H9 (cell line): ENCODE results near the gene PAQR5. TPM values are rescaled to one million over a fixed set of nuclear protein-coding genes. Genes with fewer than 3 reads are reported as not detected.

Experiments used
- DNase-seq: peaks from one replicate; pipeline ENCODE4 v3.0.0-alpha.2; 2017
- H2AFZ ChIP-seq: one replicate; pipeline ENCODE4 v1.6.1; 2013; ENCODE audit warnings: mild to moderate bottlenecking, low read length, control low read depth, moderate library complexity
- H2AK5ac ChIP-seq: 2 replicates; pipeline ENCODE4 v1.6.1; 2013; ENCODE audit warnings: low read length, control low read depth, mixed read lengths; ENCODE audit not compliant: insufficient read length
- H2BK120ac ChIP-seq: one replicate; pipeline ENCODE4 v1.6.1; 2013; ENCODE audit warnings: low read depth, mild to moderate bottlenecking, low read length, control low read depth, inconsistent platforms; ENCODE audit not compliant: poor library complexity, severe bottlenecking
- H2BK12ac ChIP-seq: 2 replicates; pipeline ENCODE4 v1.6.1; 2013; ENCODE audit warnings: low read length, control low read depth, mixed read lengths, low read depth; ENCODE audit not compliant: insufficient read length
- H2BK15ac ChIP-seq: 2 replicates; pipeline ENCODE4 v1.6.1; 2013; ENCODE audit warnings: low read depth, low read length, control low read depth
- H2BK20ac ChIP-seq: one replicate; pipeline ENCODE4 v1.6.1; 2013; ENCODE audit warnings: low read depth, mild to moderate bottlenecking, low read length, control low read depth, inconsistent platforms; ENCODE audit not compliant: poor library complexity, severe bottlenecking
- H2BK5ac ChIP-seq: 2 replicates; pipeline ENCODE4 v1.6.1; 2013; ENCODE audit warnings: low read length, control low read depth, mixed read lengths; ENCODE audit not compliant: insufficient read length
- H3K14ac ChIP-seq: 2 replicates; pipeline ENCODE4 v1.6.1; 2013; ENCODE audit warnings: low read length, control low read depth; ENCODE audit not compliant: insufficient read depth
- H3K18ac ChIP-seq: 2 replicates; pipeline ENCODE4 v1.6.1; 2013; ENCODE audit warnings: low read depth, mild to moderate bottlenecking, mixed read lengths, low read length, control low read depth; ENCODE audit not compliant: insufficient read length
- H3K23ac ChIP-seq: 2 replicates; pipeline ENCODE4 v1.6.1; 2013; ENCODE audit warnings: low read length, control low read depth, mixed read lengths, low read depth; ENCODE audit not compliant: insufficient read length
- H3K23me2 ChIP-seq: 2 replicates; pipeline ENCODE4 v1.6.1; 2013; ENCODE audit warnings: low read depth, mild to moderate bottlenecking, mixed read lengths, low read length, control low read depth; ENCODE audit not compliant: insufficient read length, poor library complexity, severe bottlenecking
- H3K27ac ChIP-seq: 2 replicates; pipeline ENCODE4 v1.5.1; 2013; ENCODE audit warnings: low read length, control low read depth, mixed read lengths, low read depth; ENCODE audit not compliant: insufficient read length
- H3K27me3 ChIP-seq: 2 replicates; pipeline ENCODE4 v1.6.1; 2013; ENCODE audit warnings: low read length, control low read depth, inconsistent platforms; ENCODE audit not compliant: insufficient read depth
- H3K4ac ChIP-seq: 2 replicates; pipeline ENCODE4 v1.6.1; 2013; ENCODE audit warnings: low read depth, mild to moderate bottlenecking, control low read depth, inconsistent platforms, low read length, moderate library complexity
- H3K4me1 ChIP-seq: 2 replicates; pipeline ENCODE4 v1.6.1; 2013; ENCODE audit warnings: low read length, control low read depth, inconsistent platforms; ENCODE audit not compliant: insufficient read depth
- H3K4me2 ChIP-seq: 2 replicates; pipeline ENCODE4 v1.6.1; 2013; ENCODE audit warnings: low read length, control low read depth, mixed read lengths; ENCODE audit not compliant: insufficient read length, insufficient read depth
- H3K56ac ChIP-seq: 2 replicates; pipeline ENCODE4 v1.6.1; 2013; ENCODE audit warnings: low read depth, mild to moderate bottlenecking, mixed read lengths, low read length, control low read depth; ENCODE audit not compliant: insufficient read length
- H3K79me1 ChIP-seq: 2 replicates; pipeline ENCODE4 v1.6.1; 2013; ENCODE audit warnings: low read depth, mild to moderate bottlenecking, moderate library complexity, low read length, control low read depth, inconsistent platforms; ENCODE audit not compliant: insufficient read depth, poor library complexity, severe bottlenecking
- H3K79me2 ChIP-seq: 2 replicates; pipeline ENCODE4 v1.6.1; 2013; ENCODE audit warnings: low read length, control low read depth, inconsistent platforms; ENCODE audit not compliant: insufficient read depth
- H3K9ac ChIP-seq: 2 replicates; pipeline ENCODE4 v1.6.1; 2013; ENCODE audit warnings: low read length, control low read depth, mixed read lengths; ENCODE audit not compliant: insufficient read length; ENCODE audit errors: extremely low read depth
- H3K9me3 ChIP-seq: one replicate; pipeline ENCODE4 v1.6.1; 2013; ENCODE audit warnings: low read depth, low read length, inconsistent platforms; ENCODE audit not compliant: control insufficient read depth
- H3T11ph ChIP-seq: one replicate; pipeline ENCODE4 v1.6.1; 2013; ENCODE audit warnings: mild to moderate bottlenecking, low read length, control low read depth, inconsistent platforms
- H4K20me1 ChIP-seq: one replicate; pipeline ENCODE4 v1.6.1; 2013; ENCODE audit not compliant: control insufficient read depth, insufficient read length, insufficient read depth
- H4K5ac ChIP-seq: 2 replicates; pipeline ENCODE4 v1.6.1; 2013; ENCODE audit warnings: low read depth, mild to moderate bottlenecking, mixed read lengths, low read length, control low read depth; ENCODE audit not compliant: insufficient read length
- H4K8ac ChIP-seq: replicated peaks from 2 replicates; pipeline ENCODE4 v1.6.1; 2013; ENCODE audit warnings: low read length, control low read depth, mixed read lengths, low read depth; ENCODE audit not compliant: insufficient read length
- H4K91ac ChIP-seq: 2 replicates; pipeline ENCODE4 v1.6.1; 2013; ENCODE audit warnings: low read depth, mild to moderate bottlenecking, moderate library complexity, mixed read lengths, low read length, control low read depth; ENCODE audit not compliant: insufficient read length
- H3K27ac Mint-ChIP-seq, 3 experiments: 2 replicates in 2 of 3; 3 replicates in 1 of 3; pipeline ENCODE4 v1.8.0; 2020 to 2021; ENCODE audit warnings: mixed read lengths in 3 of 3, mild to moderate bottlenecking in 1 of 3, moderate library complexity in 1 of 3
- H3K27me3 Mint-ChIP-seq: 2 replicates; pipeline ENCODE4 v1.8.0; 2021; ENCODE audit warnings: low read depth, mild to moderate bottlenecking, moderate library complexity, mixed read lengths
- H3K36me3 Mint-ChIP-seq, 3 experiments: 2 replicates in 2 of 3; 3 replicates in 1 of 3; pipeline ENCODE4 v1.8.0; 2020 to 2021; ENCODE audit warnings: low read depth in 3 of 3, mixed read lengths in 3 of 3; ENCODE audit not compliant: insufficient read depth in 1 of 3
- H3K4me1 Mint-ChIP-seq, 2 experiments: 2 replicates each; pipeline ENCODE4 v1.8.0; 2020; ENCODE audit warnings: mixed read lengths in 2 of 2
- H3K4me3 Mint-ChIP-seq, 2 experiments: 2 replicates in 1 of 2; 3 replicates in 1 of 2; pipeline ENCODE4 v1.8.0; 2020 to 2021; ENCODE audit warnings: mild to moderate bottlenecking in 2 of 2, mixed read lengths in 2 of 2, moderate library complexity in 1 of 2
- H3K9me3 Mint-ChIP-seq, 2 experiments: 2 replicates in 1 of 2; 3 replicates in 1 of 2; pipeline ENCODE4 v1.8.0; 2020; ENCODE audit warnings: mild to moderate bottlenecking in 2 of 2, mixed read lengths in 2 of 2, moderate library complexity in 1 of 2
- WGBS: extraction: QIAGEN DNeasy Blood & Tissue Kit; methylation state at CpG from one replicate; pipeline ENCODE4 v1.1.7; 2013; ENCODE audit warnings: missing lambda C conversion rate, low lambda C conversion rate, mixed read lengths; ENCODE audit not compliant: insufficient read length; ENCODE audit errors: extremely low coverage; 5-methylcytosine and 5-hydroxymethylcytosine counted together
- total RNA-seq: library from RNA; stranded (reverse); gene quantifications from 2 replicates; pipeline ENCODE4 v1.2.1, GENCODE V29; 2021
- TF ChIP-seq, protein P1 (sequence below): fragments of 200-600 bp; sonication (generic); conservative IDR thresholded peaks from 3 replicates; pipeline ENCODE4 v1.8.0; 2021; ENCODE audit warnings: antibody characterized with exemption, mild to moderate bottlenecking

PAQR5 gene
- total RNA-seq, 1 experiment from 2014 or later, result 1.6 TPM

DNA sequence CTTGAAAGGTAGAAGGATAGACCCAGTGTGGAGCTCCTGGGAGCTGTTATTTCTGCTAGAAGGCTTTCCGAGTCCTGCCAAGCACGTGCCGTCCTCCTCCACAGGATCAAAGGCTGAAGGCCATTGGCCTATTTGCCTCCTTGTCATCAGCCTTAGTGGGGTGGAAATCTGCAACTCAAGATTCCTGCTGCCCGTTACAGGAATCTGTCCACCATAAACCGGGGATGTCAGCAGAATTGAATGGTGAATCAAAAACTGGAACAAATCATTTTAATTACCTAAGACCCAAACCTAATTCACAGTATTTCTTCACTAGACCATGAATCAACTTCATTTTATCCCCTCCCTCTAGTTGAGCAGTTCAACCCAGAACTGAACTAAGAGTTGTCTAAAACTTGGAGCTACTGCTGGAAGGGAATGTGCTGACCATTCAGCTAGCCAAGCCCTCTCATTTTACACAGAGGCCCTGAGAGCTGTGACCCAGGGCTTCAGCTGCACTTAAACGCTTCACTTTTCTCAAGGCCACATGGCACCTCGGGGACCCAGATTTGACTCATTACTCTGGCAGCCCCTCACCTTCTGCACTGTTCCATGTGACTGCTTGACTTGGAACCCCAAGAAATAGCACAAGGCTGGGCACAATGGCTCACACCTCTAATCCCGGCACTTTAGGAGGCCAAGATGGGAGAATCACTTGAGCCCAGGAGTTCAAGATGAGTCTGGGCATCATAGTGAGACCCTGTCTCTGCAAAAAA is 78.7 kb downstream of the PAQR5 start:
- no peaks in the 10 kb centered on the region for H3K27me3 ChIP-seq
- no peak overlapping the region for H3K4me2 ChIP-seq
- H2BK20ac ChIP-seq, result no peak overlapping the region
- H3K23me2 ChIP-seq, result no peaks in the 10 kb centered on the region
- peaks cover 11 to 14% of the 10 kb centered on the region in 2 experiments for H3K4me1 Mint-ChIP-seq
- no peak overlapping the region for H3K14ac ChIP-seq
- H2BK5ac ChIP-seq, result no peak overlapping the region
- H3K4ac ChIP-seq, result no peak overlapping the region
- no peak overlapping the region for H3K4me3 Mint-ChIP-seq
- no CpG with 5 or more reads among the region's 8 CpGs for WGBS
- no peak overlapping the region for H2BK120ac ChIP-seq
- H4K20me1 ChIP-seq, result no peaks in the 10 kb centered on the region
- H3K27me3 Mint-ChIP-seq, result peaks cover 2% of the 10 kb centered on the region
- no peak for DNase-seq
- no peak overlapping the region for H3K56ac ChIP-seq
- H3K18ac ChIP-seq, result no peak overlapping the region
- H4K8ac ChIP-seq, result no peak overlapping the region
- H2BK12ac ChIP-seq, result no peak overlapping the region
- H2BK15ac ChIP-seq, result no peak overlapping the region
- H3K27ac ChIP-seq, result no peak overlapping the region
- H3K4me1 ChIP-seq, result no peaks in the 10 kb centered on the region
- H4K91ac ChIP-seq, result no peak overlapping the region
- H3K9ac ChIP-seq, result no peak overlapping the region
- H4K5ac ChIP-seq, result no peak overlapping the region
- H3K79me1 ChIP-seq, result no peaks in the 10 kb centered on the region
- H3K23ac ChIP-seq, result no peak overlapping the region
- TF ChIP-seq, protein P1, sequence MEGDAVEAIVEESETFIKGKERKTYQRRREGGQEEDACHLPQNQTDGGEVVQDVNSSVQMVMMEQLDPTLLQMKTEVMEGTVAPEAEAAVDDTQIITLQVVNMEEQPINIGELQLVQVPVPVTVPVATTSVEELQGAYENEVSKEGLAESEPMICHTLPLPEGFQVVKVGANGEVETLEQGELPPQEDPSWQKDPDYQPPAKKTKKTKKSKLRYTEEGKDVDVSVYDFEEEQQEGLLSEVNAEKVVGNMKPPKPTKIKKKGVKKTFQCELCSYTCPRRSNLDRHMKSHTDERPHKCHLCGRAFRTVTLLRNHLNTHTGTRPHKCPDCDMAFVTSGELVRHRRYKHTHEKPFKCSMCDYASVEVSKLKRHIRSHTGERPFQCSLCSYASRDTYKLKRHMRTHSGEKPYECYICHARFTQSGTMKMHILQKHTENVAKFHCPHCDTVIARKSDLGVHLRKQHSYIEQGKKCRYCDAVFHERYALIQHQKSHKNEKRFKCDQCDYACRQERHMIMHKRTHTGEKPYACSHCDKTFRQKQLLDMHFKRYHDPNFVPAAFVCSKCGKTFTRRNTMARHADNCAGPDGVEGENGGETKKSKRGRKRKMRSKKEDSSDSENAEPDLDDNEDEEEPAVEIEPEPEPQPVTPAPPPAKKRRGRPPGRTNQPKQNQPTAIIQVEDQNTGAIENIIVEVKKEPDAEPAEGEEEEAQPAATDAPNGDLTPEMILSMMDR, result no peak
- no peak overlapping the region for H2AK5ac ChIP-seq
- peaks cover 4% of the 10 kb centered on the region in 2 experiments for H3K9me3 Mint-ChIP-seq
- H3T11ph ChIP-seq, result no peak overlapping the region
- H3K36me3 Mint-ChIP-seq, result peaks cover 0 to 6% (median 4%) of the 10 kb centered on the region in 3 experiments; a peak in 1 of 7 replicates
- no peak overlapping the region for H2AFZ ChIP-seq
- H3K79me2 ChIP-seq, result no peaks in the 10 kb centered on the region
- no peak overlapping the region for H3K27ac Mint-ChIP-seq
- no peaks in the 10 kb centered on the region for H3K9me3 ChIP-seq
